Kidney capillary endothelial cell (primary cell): Measurements from ENCODE around the gene SYNJ2.
"Not testable (repeated sequence)": the region's sequence is repeated elsewhere in the genome, so short reads cannot be mapped to it uniquely, and the experiment has no call there.

ENCODE experiments used
- DNase-seq: peaks from one replicate; pipeline ENCODE4 v3.0.0-alpha.2; 2018; ENCODE audit warnings: low spot score

Gene SYNJ2

DNA sequence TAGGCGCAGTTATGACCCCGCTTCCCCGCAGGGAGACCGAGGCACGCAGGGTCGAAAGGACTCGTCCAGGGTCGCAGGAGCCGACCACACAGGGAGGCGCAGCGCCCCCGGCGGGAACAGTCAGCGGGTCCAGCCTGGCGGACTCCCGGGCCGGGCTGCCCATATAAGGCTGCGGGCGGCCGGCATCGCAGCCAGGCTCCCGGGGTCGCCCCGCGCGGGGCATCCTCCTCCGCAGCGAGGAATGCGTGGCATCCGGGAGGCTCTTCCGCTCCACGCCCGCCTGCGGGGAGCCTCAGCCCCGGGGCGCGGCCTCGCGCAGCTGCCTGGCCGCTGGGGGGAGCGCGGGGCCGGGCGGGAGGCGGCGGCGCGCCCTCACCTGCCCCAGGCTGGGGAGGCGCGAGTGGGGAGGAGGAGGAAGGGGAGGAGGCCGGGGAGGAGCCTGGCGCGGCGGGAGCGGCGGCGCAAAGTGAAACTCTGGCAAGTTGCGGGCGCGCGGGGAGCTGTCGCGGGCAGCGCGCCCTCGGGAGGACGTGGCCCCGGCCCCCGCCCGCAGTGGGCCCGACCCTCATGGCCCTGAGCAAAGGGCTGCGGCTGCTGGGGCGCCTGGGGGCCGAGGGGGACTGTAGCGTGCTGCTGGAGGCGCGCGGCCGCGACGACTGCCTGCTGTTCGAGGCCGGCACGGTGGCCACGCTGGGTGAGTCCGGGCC, at the start of gene SYNJ2:
Gene SYNJ2, plus strand, starts transcription at position 469 of the 707 bp plus-strand sequence. Its CDS starts 99 bp downstream, at position 568.
- peak; percentile 70 for DNase-seq

DNA sequence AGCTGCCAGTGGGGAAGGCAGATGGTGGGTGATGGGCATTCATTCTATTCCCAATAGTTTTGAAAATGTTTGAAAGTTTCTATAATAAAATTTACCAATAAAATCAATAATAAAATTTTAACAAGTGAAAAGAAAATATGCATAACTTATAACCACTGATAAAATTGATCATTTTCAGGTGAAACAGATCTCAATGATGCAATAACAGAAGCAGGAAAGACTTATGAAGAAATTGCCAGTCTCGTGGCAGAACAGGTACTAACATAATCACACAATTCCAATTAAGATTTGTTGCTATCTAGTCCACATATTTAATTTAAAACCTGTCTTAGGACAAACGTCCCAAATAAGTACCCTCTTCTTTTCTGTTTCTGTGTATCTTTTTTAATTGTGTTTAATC, 45.9 kb upstream of the SYNJ2 start:
- no peak for DNase-seq

DNA sequence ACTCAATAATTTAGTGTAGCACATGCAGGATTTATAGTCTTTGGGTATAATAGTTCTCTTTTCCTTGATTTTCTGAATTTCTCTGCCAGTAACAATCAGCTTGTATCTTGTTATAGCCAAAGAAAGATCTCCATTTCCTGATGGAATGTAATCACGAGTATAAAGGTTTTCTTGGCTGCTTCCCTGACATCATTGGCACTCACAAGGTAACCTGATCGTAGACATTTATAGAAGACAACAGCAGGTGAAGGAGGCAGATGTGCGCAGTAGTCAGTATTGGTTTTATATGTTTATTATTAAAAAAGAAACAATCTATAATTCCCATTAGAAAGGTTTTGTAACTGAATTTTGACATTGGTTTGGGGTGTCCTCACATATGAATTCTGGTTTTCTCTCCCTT, 44.3 kb upstream of the SYNJ2 start:
- DNase-seq = no peak

GRCh38 chr6:157937916-157938315, 43.7 kb upstream of the SYNJ2 start:
- no peak for DNase-seq

- DNase-seq = not testable (repeated sequence)
These were observed 41.2 kb upstream of the SYNJ2 start for GRCh38 chr6:157940375-157941036.

- DNase-seq = no peak
These were observed 40.4 kb upstream of the SYNJ2 start for GRCh38 chr6:157941101-157941863.

GRCh38 chr6:157942351-157942750, 39.3 kb upstream of the SYNJ2 start:
- DNase-seq = no peak

- no peak for DNase-seq
These were observed 38.3 kb upstream of the SYNJ2 start for GRCh38 chr6:157943249-157943963.

DNA sequence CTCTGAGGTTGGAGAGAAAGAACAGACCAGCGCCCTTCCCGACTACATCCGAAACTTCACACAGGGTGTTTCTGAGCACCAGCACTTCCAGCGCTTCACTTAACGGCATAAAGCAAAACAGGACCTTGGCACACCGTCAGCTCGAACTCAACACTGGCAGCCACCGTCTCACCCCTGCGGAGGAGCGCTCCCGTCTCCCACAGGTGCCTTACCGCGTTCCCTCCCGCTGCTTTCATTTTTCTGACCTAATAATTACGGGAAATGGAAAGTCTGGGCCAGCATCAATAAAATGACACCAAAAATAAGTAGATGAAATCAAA, 37.7 kb upstream of the SYNJ2 start:
- DNase-seq = no peak

- DNase-seq = no peak
These were observed 36.4 kb upstream of the SYNJ2 start for GRCh38 chr6:157944983-157945931.

DNA sequence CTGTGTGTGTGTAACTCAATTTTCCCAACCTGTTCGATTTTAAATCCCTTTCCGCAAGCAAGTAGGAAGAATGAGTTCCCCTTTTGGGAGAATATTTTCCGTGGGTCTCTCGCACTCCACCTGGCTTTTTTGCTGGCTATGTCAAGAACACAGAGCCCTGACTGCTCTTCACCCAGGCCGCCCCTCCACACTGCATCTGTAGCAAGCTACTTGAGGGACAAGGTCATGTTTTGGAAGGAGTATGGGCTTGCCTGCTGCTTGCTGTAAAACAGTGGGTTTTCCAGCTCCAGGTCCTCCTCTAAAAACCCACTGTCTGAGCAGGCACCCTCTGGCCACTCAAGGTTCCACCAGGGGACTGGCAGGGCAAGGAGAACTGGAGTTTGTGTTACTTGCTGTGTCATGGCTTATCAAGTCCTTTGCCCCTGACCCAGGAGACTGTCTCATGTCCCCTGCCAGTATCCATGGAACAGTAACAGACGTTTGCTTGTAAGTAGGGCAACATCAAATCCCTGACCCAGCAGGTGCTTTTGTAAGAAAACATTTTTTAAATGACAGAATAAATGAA, 35.5 kb upstream of the SYNJ2 start:
- DNase-seq = no peak

DNA sequence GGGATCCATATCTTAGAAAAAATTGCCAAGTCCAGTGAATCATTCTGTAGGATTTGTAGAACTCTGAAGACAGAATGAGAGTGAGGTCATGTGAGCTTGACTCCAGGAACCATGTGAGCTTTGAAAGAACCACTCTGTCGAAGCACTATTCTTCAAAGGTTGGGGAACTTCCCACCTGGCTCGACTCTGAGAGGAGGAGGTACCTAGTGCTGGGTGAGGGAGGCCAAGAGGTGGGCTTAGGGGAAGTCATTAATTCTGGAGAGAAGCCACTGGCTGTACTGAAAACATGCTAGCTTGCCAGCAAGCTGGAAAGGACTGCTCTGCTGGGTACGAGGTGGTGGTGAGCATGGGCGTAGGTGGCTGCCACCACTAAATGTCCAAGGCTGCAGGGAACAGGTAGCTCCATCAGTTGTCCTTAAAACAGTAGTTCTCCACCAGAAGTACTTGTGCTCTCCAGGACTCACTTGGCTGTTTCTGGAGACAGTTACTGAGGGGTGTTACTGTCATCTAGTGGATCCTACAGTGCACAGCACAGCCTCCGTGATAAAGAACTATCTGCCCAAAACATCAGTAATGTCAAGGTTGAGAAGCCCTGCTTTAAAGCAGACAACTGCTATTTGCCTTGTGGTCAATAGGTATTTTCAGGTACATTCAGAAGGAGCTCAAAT, 34.7 kb upstream of the SYNJ2 start:
- DNase-seq = no peak

DNA sequence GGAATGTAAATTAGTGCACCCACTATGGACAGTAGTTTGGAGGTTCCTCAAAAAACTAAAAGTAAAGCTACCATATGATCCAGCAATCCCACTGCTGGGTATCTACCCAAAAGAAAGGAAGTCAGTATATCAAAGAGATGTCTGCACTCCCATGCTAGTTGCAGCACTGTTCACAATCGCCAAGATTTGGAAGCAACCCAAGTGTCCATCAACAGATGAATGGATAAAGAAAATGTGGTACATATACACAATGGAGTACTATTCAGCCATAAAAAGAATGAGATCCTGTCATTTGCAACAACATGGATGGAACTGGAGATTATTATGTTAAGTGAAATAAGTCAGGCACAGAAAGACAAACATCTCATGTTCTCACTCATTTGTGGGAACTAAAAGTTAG, 30.8 kb upstream of the SYNJ2 start:
- DNase-seq = not testable (repeated sequence)

DNA sequence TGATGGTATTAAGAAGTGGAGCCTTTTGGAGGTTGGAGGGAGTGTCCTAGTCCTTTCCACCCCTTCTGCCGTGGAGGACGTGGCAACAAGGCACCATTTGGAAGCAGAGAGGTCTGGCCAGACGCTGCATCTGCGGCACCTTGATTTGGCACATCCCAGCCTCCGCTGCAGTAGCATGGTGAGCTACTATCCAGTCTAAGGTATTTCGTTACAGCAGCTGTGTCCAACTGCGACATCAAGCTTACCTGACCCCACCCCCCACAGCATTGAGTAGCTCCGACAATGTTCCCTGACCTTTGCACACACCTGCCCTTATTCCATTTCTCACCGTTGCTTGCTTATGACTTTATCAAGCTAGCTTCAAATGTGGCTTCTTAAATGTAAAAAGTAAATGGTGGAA, 29.8 kb upstream of the SYNJ2 start:
- no peak for DNase-seq

DNA sequence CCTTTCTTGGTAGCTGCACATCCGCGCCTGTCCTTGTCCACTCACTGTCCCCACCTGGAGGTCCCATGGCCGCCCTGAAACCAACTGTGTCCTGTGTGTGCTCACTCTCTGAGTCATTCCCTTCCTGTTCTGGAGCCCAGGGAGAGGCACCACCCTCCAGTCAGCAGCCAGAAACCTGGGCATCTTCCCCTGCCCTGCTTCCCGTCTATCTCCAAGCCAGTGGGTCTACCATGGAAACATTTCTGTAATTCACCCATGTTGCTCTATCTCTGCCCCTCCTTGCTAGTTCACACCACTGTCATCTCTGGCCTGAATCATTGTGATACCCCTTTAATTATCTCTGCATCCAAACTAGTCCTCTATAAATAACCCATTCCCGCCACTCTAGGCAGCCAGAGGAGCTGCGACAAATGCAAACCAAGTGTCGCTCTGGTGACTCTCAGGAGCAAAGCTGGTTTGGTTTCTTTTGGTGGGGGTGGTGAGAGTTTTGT, 28.8 kb upstream of the SYNJ2 start:
- peak; percentile 55 for DNase-seq

GRCh38 chr6:157953580-157954091, 28.0 kb upstream of the SYNJ2 start:
- DNase-seq = no peak

- DNase-seq = no peak
These were observed 27.2 kb upstream of the SYNJ2 start for GRCh38 chr6:157954150-157955117.

- no peak for DNase-seq
These were observed 26.0 kb upstream of the SYNJ2 start for GRCh38 chr6:157955675-157956074.
